Transverse colon (tissue), 4 donors: ENCODE measurements around the gene TNS3. TPM values are rescaled to one million over a fixed set of nuclear protein-coding genes. Genes with fewer than 3 reads are reported as not detected.
A peak's percentile ranks its signal among the peaks of the same experiment; 100 is the strongest.

Experiments used
- DNase-seq: peaks from one replicate; pipeline ENCODE4 v3.0.0-alpha.2; 2019
- H3K27ac ChIP-seq, 4 donors: fragments of 200-600 bp; sonication (generic); 2 replicates each; pipeline ENCODE4 v1.5.1; 2016 to 2018; ENCODE audit warnings: inconsistent platforms in 4 of 4
- H3K27me3 ChIP-seq: fragments of 200-600 bp; sonication (generic); 2 replicates; pipeline ENCODE4 v1.5.1; 2017; ENCODE audit warnings: inconsistent platforms
- H3K36me3 ChIP-seq, 4 donors: fragments of 200-600 bp; sonication (generic); 2 replicates each; pipeline ENCODE4 v1.5.1; 2017 to 2019; ENCODE audit warnings: inconsistent platforms in 4 of 4
- H3K4me1 ChIP-seq, 4 donors: fragments of 200-600 bp; sonication (generic); 2 replicates each; pipeline ENCODE4 v1.5.1; 2017 to 2020; ENCODE audit warnings: inconsistent platforms in 4 of 4
- H3K4me3 ChIP-seq, 4 donors: fragments of 200-600 bp; sonication (generic); 1 replicate in 1 of 4; 2 replicates in 3 of 4; pipeline versions ENCODE4 v1.5.1 to v1.6.1; 2017 to 2019; ENCODE audit warnings: inconsistent platforms in 4 of 4
- H3K9me3 ChIP-seq, 2 donors: fragments of 200-600 bp; sonication (generic); 2 replicates each; pipeline ENCODE4 v1.5.1; 2017 to 2019; ENCODE audit warnings: inconsistent platforms in 2 of 2
- CTCF ChIP-seq, 5 experiments: fragments of 200-600 bp in 3 of 5; fragments of 450-650 bp in 2 of 5; sonication (generic) in 3 of 5; IDR thresholded peaks; 1 replicate in 2 of 5; 2 replicates in 3 of 5; pipeline ENCODE4 v1.5.1; 2016 to 2017; ENCODE audit warnings: antibody characterized with exemption in 5 of 5, inconsistent platforms in 3 of 5, mild to moderate bottlenecking in 2 of 5, moderate library complexity in 1 of 5
- EP300 ChIP-seq: sonication (generic); formaldehyde crosslinking; IDR thresholded peaks from one replicate; pipeline ENCODE4 v1.6.1; 2017; ENCODE audit warnings: antibody characterized with exemption, low read depth
- POLR2A ChIP-seq: fragments of 450-650 bp; IDR thresholded peaks from one replicate; pipeline ENCODE4 v1.6.1; 2016; ENCODE audit warnings: antibody characterized with exemption, mild to moderate bottlenecking, moderate library complexity
- POLR2AphosphoS5 ChIP-seq, 3 donors: sonication (generic); formaldehyde crosslinking; IDR thresholded peaks; one replicate each; pipeline ENCODE4 v1.6.1; 2016; ENCODE audit warnings: antibody characterized with exemption in 3 of 3
- WGBS, 2 donors: methylation state at CpG; one replicate each; pipeline ENCODE4 v1.1.5; 2018; ENCODE audit warnings: low coverage in 1 of 2; 5-methylcytosine and 5-hydroxymethylcytosine counted together
- in situ Hi-C, 4 donors: fragments of 200-750 bp; cut with MboI; loops; one replicate each; pipeline versions ENCODE4 v1.15.0 to v1.15.1; 2017; ENCODE audit warnings: low sequenced_read_pairs in 3 of 4, low pct_ligation_motif_present in 1 of 4, low pct_unique_long_range_greater_than_20kb in 1 of 4
- intact Hi-C: fragments of 100-400 bp; cut with DNase I; formaldehyde crosslinking; loops from one replicate; pipeline ENCODE4 v1.15.1; 2023; ENCODE audit warnings: low total_unique reads
- total RNA-seq, 4 donors: library from RNA; depleted of rRNA; stranded (reverse); fragments of >200 nt; gene quantifications; one replicate each; pipeline ENCODE4 v1.1.0, GENCODE V29; 2016

The TNS3 gene
- total RNA-seq, 4 donors from 2014 or later, result 58.5 to 104 (median 72.7) TPM

- no peak for TF ChIP-seq POLR2AphosphoS5 (IDR thresholded peaks at IDR 0.05)
- no peak for TF ChIP-seq POLR2A
- TF ChIP-seq CTCF (IDR thresholded peaks at IDR 0.05), result no peak
- no peak for TF ChIP-seq EP300
- H3K36me3 ChIP-seq, result peaks cover 0 to 5% (median 0%) of the 10 kb centered on the region in 4 donors
- peaks cover 0 to 21% (median 1%) of the 10 kb centered on the region in 4 donors for H3K4me1 ChIP-seq
- H3K9me3 ChIP-seq, result no peaks in the 10 kb centered on the region
- no peaks in the 10 kb centered on the region for H3K27me3 ChIP-seq
- WGBS, 2 donors, result 88 to 89% methylated on average over 3 to 14 of the region's 14 CpGs
- no peak overlapping the region for H3K4me3 ChIP-seq
- H3K27ac ChIP-seq, result no peak overlapping the region
- peak; percentile 4 for DNase-seq
- intact Hi-C loops (no loop called here), in situ Hi-C loops (no loop called here)
Measured at GRCh38 chr7:47386273-47386835, 195.6 kb downstream of the TNS3 start.

DNA sequence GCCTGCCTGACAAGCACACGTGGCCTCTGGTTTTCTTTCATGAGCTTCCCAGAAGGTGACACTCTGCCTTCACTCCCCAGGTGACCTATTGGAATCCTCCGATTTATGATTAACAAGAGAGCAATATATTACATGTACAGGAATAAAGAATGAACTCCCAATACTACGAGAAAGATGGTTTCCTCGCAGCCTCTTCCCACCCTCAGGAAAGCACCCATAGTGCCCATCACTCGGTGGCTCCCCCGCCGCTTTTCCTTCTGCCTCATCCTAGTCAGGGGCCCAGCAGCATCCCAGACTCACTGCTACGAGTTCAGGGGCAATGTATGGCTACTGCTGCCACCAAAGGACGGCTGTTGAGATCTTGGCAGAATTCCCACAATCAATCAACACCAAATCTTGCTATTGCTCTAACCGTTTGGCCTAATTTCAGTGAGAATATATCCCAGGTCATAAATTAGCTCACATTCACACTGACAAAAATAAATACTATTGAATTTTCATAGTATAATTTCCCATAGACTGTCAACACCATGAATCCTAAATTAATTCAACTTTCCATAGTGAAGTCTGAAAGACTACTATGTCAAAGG, 196.3 kb downstream of the TNS3 start:
- no peaks in the 10 kb centered on the region for H3K9me3 ChIP-seq
- in situ Hi-C loops (no loop called here), intact Hi-C loops (no loop called here)
- DNase-seq, result peak; percentile 6
- H3K27me3 ChIP-seq, result no peaks in the 10 kb centered on the region
- no peaks in the 10 kb centered on the region for H3K36me3 ChIP-seq
- WGBS, 2 donors, result 69 to 79% methylated on average over 6 to 10 of the region's 10 CpGs
- no peak overlapping the region for H3K27ac ChIP-seq
- H3K4me1 ChIP-seq, result peaks cover 0 to 27% (median 7%) of the 10 kb centered on the region in 4 donors
- no peak for TF ChIP-seq POLR2AphosphoS5 (IDR thresholded peaks at IDR 0.05)
- no peak for TF ChIP-seq CTCF (IDR thresholded peaks at IDR 0.05)
- TF ChIP-seq EP300, result no peak
- no peak for TF ChIP-seq POLR2A
- H3K4me3 ChIP-seq, result no peak overlapping the region

- no peak for DNase-seq
- Histone ChIP-seq H3K36me3 (no peaks in the 10 kb centered on the region), H3K4me3 (no peak overlapping the region), H3K27ac (no peak overlapping the region), H3K4me1 (peaks cover 3 to 34% (median 14%) of the 10 kb centered on the region in 4 donors), H3K27me3 (no peaks in the 10 kb centered on the region), H3K9me3 (no peaks in the 10 kb centered on the region)
- TF ChIP-seq POLR2A (no peak), EP300 (no peak), CTCF (IDR thresholded peaks at IDR 0.05) (no peak), POLR2AphosphoS5 (IDR thresholded peaks at IDR 0.05) (no peak)
- in situ Hi-C loops (no loop called here), intact Hi-C loops (no loop called here)
- WGBS, 2 donors, result 88% methylated on average over 13 of the region's 13 CpGs; no CpG with 5 or more reads in 1 of the 2 donors
Measured at GRCh38 chr7:47384755-47385535, 197.0 kb downstream of the TNS3 start.

DNA sequence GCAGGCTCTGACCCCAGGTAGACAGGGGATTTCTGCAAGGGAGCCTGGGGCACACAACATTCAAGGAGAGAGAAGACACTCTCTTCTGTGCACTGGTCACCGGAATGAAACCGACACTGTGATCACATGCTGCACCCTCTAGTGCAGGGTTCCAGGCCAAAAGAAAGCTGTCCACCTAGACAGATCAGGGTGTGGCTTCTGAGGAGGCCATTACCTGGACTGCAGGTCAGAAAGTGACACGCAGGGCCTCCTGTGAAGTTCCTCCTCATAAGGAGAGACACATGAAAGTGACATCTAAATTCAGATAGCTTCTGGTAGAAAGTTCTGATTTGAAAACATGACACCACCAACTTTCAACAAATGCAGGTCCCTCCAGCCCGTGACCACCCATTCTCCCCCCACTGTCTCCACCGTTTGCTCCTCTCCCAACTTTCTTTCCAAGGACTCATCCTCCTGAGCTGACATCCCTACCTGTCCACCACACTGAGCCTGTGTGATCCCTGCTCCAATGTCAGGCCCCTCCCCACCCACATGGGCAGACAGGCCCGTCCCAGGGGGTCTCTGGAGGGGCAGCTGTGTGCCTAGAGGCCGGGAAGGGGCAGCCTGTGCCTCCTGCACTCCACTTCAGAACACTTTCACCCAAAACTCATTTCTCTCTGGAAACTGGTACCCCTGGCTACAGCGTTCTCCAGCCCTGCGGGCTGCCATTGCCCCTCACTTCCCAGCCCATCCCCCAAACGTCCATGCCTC, 198.0 kb downstream of the TNS3 start:
- WGBS, 2 donors, result 73 to 79% methylated on average over 3 to 10 of the region's 10 CpGs
- TF ChIP-seq EP300, result no peak
- TF ChIP-seq POLR2AphosphoS5 (IDR thresholded peaks at IDR 0.05), result no peak
- TF ChIP-seq POLR2A, result no peak
- no peak for TF ChIP-seq CTCF (IDR thresholded peaks at IDR 0.05)
- Histone ChIP-seq H3K4me1 (peaks cover 8 to 41% (median 20%) of the 10 kb centered on the region in 4 donors), H3K9me3 (no peaks in the 10 kb centered on the region), H3K27me3 (no peaks in the 10 kb centered on the region), H3K4me3 (no peak overlapping the region), H3K36me3 (no peaks in the 10 kb centered on the region), H3K27ac (no peak overlapping the region)
- DNase-seq, result peak; percentile 13
- intact Hi-C loops (no loop called here), in situ Hi-C loops (no loop called here)
